ENCODE measurements around the gene ACSBG1.

The ACSBG1 gene

GRCh38 chr15:78201281-78202190 is 32.8 kb downstream of the ACSBG1 start:
- DNase-seq, result no peak

- DNase-seq, result no peak
Measured at GRCh38 chr15:78200276-78200930, 34.0 kb downstream of the ACSBG1 start.

GRCh38 chr15:78197632-78198031 is 36.7 kb downstream of the ACSBG1 start:
- DNase-seq, result no peak

- DNase-seq, result peak; percentile 11 to 59 (median 11)
Measured at GRCh38 chr15:78195735-78196201, 38.6 kb downstream of the ACSBG1 start.

GRCh38 chr15:78194568-78194925 is 39.8 kb downstream of the ACSBG1 start:
- DNase-seq, result no peak

GRCh38 chr15:78193731-78194567 is 40.4 kb downstream of the ACSBG1 start:
- DNase-seq, result no peak

GRCh38 chr15:78192826-78193594 is 41.4 kb downstream of the ACSBG1 start:
- no peak for DNase-seq

- DNase-seq, result no peak
Measured at GRCh38 chr15:78182821-78183220, 51.5 kb downstream of the ACSBG1 start.

- no peak for DNase-seq
Measured at GRCh38 chr15:78182336-78182700, 52.0 kb downstream of the ACSBG1 start.

GRCh38 chr15:78179906-78180305 is 54.5 kb downstream of the ACSBG1 start:
- no peak for DNase-seq

GRCh38 chr15:78179286-78179840 is 55.0 kb downstream of the ACSBG1 start:
- no peak for DNase-seq

GRCh38 chr15:78178064-78178463 is 56.3 kb downstream of the ACSBG1 start:
- DNase-seq, result no peak

GRCh38 chr15:78177447-78177873 is 56.9 kb downstream of the ACSBG1 start:
- peak in 2 of 3 experiments; percentile 19 to 47 for DNase-seq

- DNase-seq, result no peak
Measured at GRCh38 chr15:78175330-78175729, 59.0 kb downstream of the ACSBG1 start.

- no peak for DNase-seq
Measured at GRCh38 chr15:78174401-78174800, 60.0 kb downstream of the ACSBG1 start.

- DNase-seq, result no peak
Measured at GRCh38 chr15:78171864-78172472, 62.4 kb downstream of the ACSBG1 start.

- DNase-seq, result no peak
Measured at GRCh38 chr15:78170848-78171773, 63.3 kb downstream of the ACSBG1 start.

- DNase-seq, result no peak
Measured at GRCh38 chr15:78168608-78169007, 65.8 kb downstream of the ACSBG1 start.

GRCh38 chr15:78167227-78167888 is 67.0 kb downstream of the ACSBG1 start:
- no peak for DNase-seq

- DNase-seq, result no peak
Measured at GRCh38 chr15:78164010-78164409, 70.4 kb downstream of the ACSBG1 start.

Measured in NCI-H1417 (cell line).